ENCODE measurements around the gene SORCS1. TPM values are rescaled to one million over a fixed set of nuclear protein-coding genes. Genes with fewer than 3 reads are reported as not detected.

The SORCS1 gene
- total and polyA plus RNA-seq, 2 experiments from 2014 or later: 2.9 to 8.9 TPM

- Mint-ChIP-seq H3K9me3 (no peaks in the 10 kb centered on the region), H3K4me1 (peaks cover 5% of the 10 kb centered on the region; the same call in 2 of the 3 replicates), H3K36me3 (ENCODE audit: low read depth) (no peaks in the 10 kb centered on the region), H3K27ac (no peak overlapping the region), H3K27me3 (ENCODE audit: insufficient read depth, low read depth, poor library complexity) (peaks cover 3% of the 10 kb centered on the region), H3K4me3 (no peak overlapping the region)
- Histone ChIP-seq H2AFZ (no peak overlapping the region), H3K4me2 (no peak overlapping the region), H3K4me3 (no peak overlapping the region), H3K27me3 (ENCODE audit: insufficient read depth) (peaks cover 9% of the 10 kb centered on the region), H3K4me1 (ENCODE audit: insufficient read depth) (peaks cover 2% of the 10 kb centered on the region; the same call in 1 of the 2 replicates), H3K27ac (ENCODE audit: low read depth) (no peak overlapping the region), H3K36me3 (ENCODE audit: insufficient read depth) (no peaks in the 10 kb centered on the region), H3K9me2 (ENCODE audit: insufficient read depth) (no peaks in the 10 kb centered on the region), H3K79me2 (replicated peaks; ENCODE audit: insufficient read depth) (no peaks in the 10 kb centered on the region), H4K20me1 (replicated peaks; ENCODE audit: insufficient read depth) (no peaks in the 10 kb centered on the region; the same call in 1 of the 2 replicates), H3F3A (replicated peaks; ENCODE audit: low read depth) (no peaks in the 10 kb centered on the region)
- ATAC-seq (no peak), DNase-seq (ENCODE audit: low spot score) (no peak)
- TF ChIP-seq EZH2phosphoT487 (IDR thresholded peaks at IDR 0.05; ENCODE audit: unreplicated experiment) (no peak), POLR2AphosphoS5 (IDR thresholded peaks at IDR 0.05; ENCODE audit: low read depth) (no peak), CREB1 (CRISPR knock-in tag; IDR thresholded peaks at IDR 0.05; ENCODE audit: low read depth) (no peak), ZNF114 (CRISPR knock-in tag; IDR thresholded peaks at IDR 0.05) (no peak), NANOG (IDR thresholded peaks at IDR 0.05; ENCODE audit: borderline replicate concordance) (no peak), ZNF462 (CRISPR knock-in tag; IDR thresholded peaks at IDR 0.05) (no peak), ETS1 (IDR thresholded peaks at IDR 0.05) (no peak), REST (IDR thresholded peaks at IDR 0.05; ENCODE audit: unreplicated experiment) (no peak), EZH2 (IDR thresholded peaks at IDR 0.05; ENCODE audit: low read depth, unreplicated experiment) (no peak), JUNB (IDR thresholded peaks at IDR 0.05; ENCODE audit: unreplicated experiment) (no peak), ZNF331 (CRISPR knock-in tag; IDR thresholded peaks at IDR 0.05; ENCODE audit: low read depth) (no peak)
These were observed 228.5 kb downstream of the SORCS1 start for GRCh38 chr10:106935978-106936451.

Data from GM23338 (cell line).